KMS-11 (cell line): ENCODE measurements around the gene BIRC7.

ENCODE experiments used
- H2AFZ ChIP-seq: fragments of 200-600 bp; sonication (generic); 2 replicates; pipeline ENCODE4 v1.6.1; 2016; ENCODE audit warnings: antibody characterized with exemption, mixed run types, low read depth
- H3K27ac ChIP-seq: fragments of 200-600 bp; sonication (generic); 2 replicates; pipeline ENCODE4 v1.6.1; 2016; ENCODE audit warnings: mild to moderate bottlenecking, mixed run types
- H3K27me3 ChIP-seq: fragments of 200-600 bp; sonication (generic); 2 replicates; pipeline ENCODE4 v1.6.1; 2017; ENCODE audit warnings: mild to moderate bottlenecking, low read depth, mixed run types, moderate library complexity; ENCODE audit not compliant: insufficient read depth
- H3K36me3 ChIP-seq: fragments of 200-600 bp; sonication (generic); 2 replicates; pipeline ENCODE4 v1.6.1; 2017; ENCODE audit warnings: mild to moderate bottlenecking, mixed run types; ENCODE audit not compliant: insufficient read depth
- H3K4me1 ChIP-seq: fragments of 200-600 bp; sonication (generic); 2 replicates; pipeline ENCODE4 v1.6.1; 2016; ENCODE audit warnings: mild to moderate bottlenecking, low read depth, mixed run types; ENCODE audit not compliant: poor library complexity, severe bottlenecking
- H3K4me2 ChIP-seq: fragments of 200-600 bp; sonication (generic); 2 replicates; pipeline ENCODE4 v1.7.0; 2016; ENCODE audit warnings: mild to moderate bottlenecking, mixed run types
- H3K4me3 ChIP-seq: fragments of 200-600 bp; sonication (generic); IDR thresholded peaks from 2 replicates; pipeline ENCODE4 v1.6.1; 2017; ENCODE audit warnings: low read depth, low read length, mixed read lengths; ENCODE audit not compliant: insufficient read depth
- H3K79me2 ChIP-seq: fragments of 200-600 bp; sonication (generic); 2 replicates; pipeline ENCODE4 v1.6.1; 2016; ENCODE audit warnings: low read depth, mixed run types; ENCODE audit not compliant: insufficient read depth
- H3K9ac ChIP-seq: fragments of 200-600 bp; sonication (generic); 2 replicates; pipeline ENCODE4 v1.6.1; 2016; ENCODE audit warnings: mild to moderate bottlenecking, mixed run types
- H4K20me1 ChIP-seq: fragments of 200-600 bp; sonication (generic); 2 replicates; pipeline ENCODE4 v1.6.1; 2016; ENCODE audit warnings: mild to moderate bottlenecking, mixed run types; ENCODE audit not compliant: insufficient read depth
- CTCF ChIP-seq: fragments of 200-600 bp; sonication (generic); conservative IDR thresholded peaks from 2 replicates; pipeline ENCODE4 v1.6.1; 2017; ENCODE audit warnings: low read depth, mild to moderate bottlenecking, antibody characterized with exemption, low read length, moderate library complexity, mixed read lengths

The BIRC7 gene

DNA sequence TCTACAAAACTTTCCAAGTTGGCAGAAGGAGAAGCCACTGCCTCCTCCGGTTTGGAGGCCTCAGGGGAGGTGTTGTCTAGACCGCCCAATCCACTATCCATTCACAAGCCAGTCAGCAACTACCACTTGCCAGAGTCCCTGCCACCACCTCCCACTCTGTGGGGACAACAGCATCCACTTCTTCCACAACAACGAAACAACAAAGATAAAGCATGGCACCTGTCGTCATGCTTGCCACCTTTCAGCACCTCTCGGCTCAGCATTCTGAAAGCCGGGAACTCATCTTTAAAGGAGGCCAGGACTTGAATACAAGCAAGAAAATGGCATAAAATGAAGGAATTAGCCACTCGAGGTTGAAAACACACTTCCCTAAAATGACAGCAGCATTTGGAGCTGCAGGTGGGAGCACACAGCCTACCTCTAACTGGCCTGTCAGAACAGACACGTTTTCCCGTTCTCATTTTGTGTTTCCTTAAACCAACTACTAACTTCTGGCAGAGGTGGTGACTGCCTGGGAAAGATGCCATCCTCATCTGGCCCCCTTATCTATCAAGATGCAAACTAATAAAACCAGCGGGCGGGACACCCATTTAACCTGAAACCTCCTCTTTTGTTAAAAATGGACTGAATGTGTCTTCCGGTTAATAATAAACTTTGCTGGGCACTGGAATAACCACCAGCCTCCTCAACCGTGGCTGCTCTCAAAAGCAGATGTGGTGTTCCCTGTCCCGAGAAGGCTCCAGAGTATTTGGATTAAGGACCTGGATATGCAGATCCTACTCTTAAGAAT lies 41.5 kb upstream of the BIRC7 start:
- Histone ChIP-seq H3K27ac (no peak overlapping the region), H3K4me1 (no peaks in the 10 kb centered on the region), H3K79me2 (peaks cover 27% of the 10 kb centered on the region; the same call in 1 of the 2 replicates), H3K9ac (no peak overlapping the region), H3K4me3 (no peak overlapping the region), H3K27me3 (no peaks in the 10 kb centered on the region), H4K20me1 (peaks cover 19% of the 10 kb centered on the region; the same call in 1 of the 2 replicates), H3K4me2 (no peak overlapping the region), H3K36me3 (no peaks in the 10 kb centered on the region; the same call in 1 of the 2 replicates), H2AFZ (no peak overlapping the region)
- TF ChIP-seq CTCF, result no peak

DNA sequence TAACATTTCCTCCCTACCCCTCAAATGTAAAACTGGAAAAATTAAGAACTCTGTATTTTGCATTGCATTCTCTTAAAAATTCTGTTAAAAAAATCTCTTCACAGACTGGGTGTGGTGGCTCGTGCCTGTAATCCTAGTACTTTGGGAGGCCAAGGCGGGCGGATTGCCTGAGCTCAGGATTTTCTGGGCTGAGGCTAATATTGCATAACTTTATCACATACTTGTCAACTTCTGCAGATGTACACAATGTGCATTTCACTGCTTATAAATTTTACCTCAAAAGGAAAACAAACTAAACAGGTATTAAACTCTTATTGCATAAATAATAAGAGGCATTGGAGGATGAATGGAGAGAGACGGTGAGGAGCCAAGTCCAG lies 40.9 kb upstream of the BIRC7 start:
- Histone ChIP-seq H2AFZ (no peak overlapping the region), H3K27me3 (no peaks in the 10 kb centered on the region), H3K4me1 (no peaks in the 10 kb centered on the region), H3K9ac (no peak overlapping the region), H3K27ac (no peak overlapping the region), H4K20me1 (peaks cover 22% of the 10 kb centered on the region; the same call in 1 of the 2 replicates), H3K4me2 (no peak overlapping the region), H3K4me3 (no peak overlapping the region), H3K79me2 (peaks cover 32% of the 10 kb centered on the region; the same call in 1 of the 2 replicates), H3K36me3 (no peaks in the 10 kb centered on the region; the same call in 1 of the 2 replicates)
- TF ChIP-seq CTCF, result no peak

DNA sequence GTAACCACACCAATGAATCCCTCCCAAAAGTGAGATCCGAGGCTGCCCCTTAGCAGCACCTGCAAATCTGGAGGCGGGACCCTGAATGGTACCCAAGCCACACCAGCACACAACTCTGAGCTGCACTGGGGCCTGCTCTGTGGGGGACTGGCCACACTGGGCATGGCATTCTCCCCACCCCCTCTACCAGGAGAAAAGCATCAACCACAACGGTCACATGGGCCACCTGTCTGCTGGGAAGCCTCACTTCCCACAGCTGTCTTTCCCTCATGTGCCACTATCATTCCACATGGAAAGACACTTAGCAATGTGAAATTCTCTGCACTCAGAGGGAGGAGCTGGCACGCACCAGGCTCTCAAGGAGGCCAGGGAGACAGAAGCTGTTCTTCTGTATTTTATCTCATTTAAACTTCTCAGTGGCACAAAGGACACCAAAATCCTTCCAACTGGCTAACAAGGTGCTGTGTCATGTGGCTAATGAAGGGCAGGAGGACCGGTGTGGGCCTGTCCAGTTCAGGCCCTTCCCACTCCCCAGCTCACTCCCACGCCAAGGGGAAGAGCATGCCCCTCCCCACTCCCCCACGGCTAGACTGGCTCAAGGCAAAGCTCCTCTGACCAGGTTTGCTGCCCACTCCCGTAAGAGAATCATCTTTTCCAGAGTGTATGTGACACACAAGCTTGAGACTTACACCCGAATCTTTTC lies 38.8 kb upstream of the BIRC7 start:
- H3K27me3 ChIP-seq, result no peaks in the 10 kb centered on the region
- H4K20me1 ChIP-seq, result peaks cover 33% of the 10 kb centered on the region
- H2AFZ ChIP-seq, result no peak overlapping the region
- no peak for TF ChIP-seq CTCF
- H3K4me2 ChIP-seq, result no peak overlapping the region
- no peaks in the 10 kb centered on the region; the same call in 1 of the 2 replicates for H3K36me3 ChIP-seq
- H3K9ac ChIP-seq, result no peak overlapping the region
- H3K4me1 ChIP-seq, result no peaks in the 10 kb centered on the region
- no peak overlapping the region for H3K4me3 ChIP-seq
- H3K79me2 ChIP-seq, result peaks cover 53% of the 10 kb centered on the region; the same call in 1 of the 2 replicates
- H3K27ac ChIP-seq, result no peak overlapping the region

- no peaks in the 10 kb centered on the region for H3K27me3 ChIP-seq
- no peak for TF ChIP-seq CTCF
- no peak overlapping the region for H2AFZ ChIP-seq
- H4K20me1 ChIP-seq, result peaks cover 33% of the 10 kb centered on the region
- no peak overlapping the region for H3K4me3 ChIP-seq
- no peak overlapping the region for H3K27ac ChIP-seq
- no peaks in the 10 kb centered on the region for H3K4me1 ChIP-seq
- peaks cover 11% of the 10 kb centered on the region; the same call in 1 of the 2 replicates for H3K36me3 ChIP-seq
- H3K4me2 ChIP-seq, result no peak overlapping the region
- no peak overlapping the region for H3K9ac ChIP-seq
- H3K79me2 ChIP-seq, result peaks cover 60% of the 10 kb centered on the region; the same call in 1 of the 2 replicates
Measured at GRCh38 chr20:63198606-63199005, 37.1 kb upstream of the BIRC7 start.
